GM12865 (cell line): ENCODE results near the gene HABP4.

Experiments used
- DNase-seq: peaks from one replicate; pipeline ENCODE4 v3.0.0; 2010; ENCODE audit warnings: low read depth
- H3K4me3 ChIP-seq: 2 replicates; pipeline ENCODE4 v1.5.1; 2011; ENCODE audit warnings: mild to moderate bottlenecking, low read depth, low read length, control low read depth
- CTCF ChIP-seq: IDR thresholded peaks from 2 replicates; pipeline ENCODE4 v1.5.1; 2011; ENCODE audit warnings: low read length, control low read depth, low read depth, inconsistent platforms; ENCODE audit not compliant: insufficient read depth; ENCODE audit errors: missing control alignments

Gene HABP4

GRCh38 chr9:96417661-96418082 lies 32.3 kb upstream of the HABP4 start:
- H3K4me3 ChIP-seq = peak overlapping the region; percentile 88
- no peak for DNase-seq
- TF ChIP-seq CTCF = no peak

- TF ChIP-seq CTCF = no peak
- DNase-seq = peak; percentile 99
- H3K4me3 ChIP-seq = peak within 1 kb of the TSS; percentile 98
Observed at GRCh38 chr9:96418083-96418919, 31.7 kb upstream of the HABP4 start, which contains the start of gene ZNF367. ZNF367 (minus strand) TSS chr9:96418370; CDS start chr9:96418032, 338 bp downstream.

GRCh38 chr9:96418920-96419690 lies 30.9 kb upstream of the HABP4 start:
- DNase-seq = peak; percentile 88
- H3K4me3 ChIP-seq = peak overlapping the region; percentile 98
- TF ChIP-seq CTCF = no peak

GRCh38 chr9:96419691-96419969 lies 30.3 kb upstream of the HABP4 start:
- H3K4me3 ChIP-seq = peak overlapping the region; percentile 98
- TF ChIP-seq CTCF = no peak
- no peak for DNase-seq

- H3K4me3 ChIP-seq = peak overlapping the region; percentile 98
- TF ChIP-seq CTCF = no peak
- DNase-seq = peak; percentile 70
Observed at GRCh38 chr9:96420468-96421219, 29.3 kb upstream of the HABP4 start.

GRCh38 chr9:96423322-96423984 lies 26.5 kb upstream of the HABP4 start:
- no peak for DNase-seq
- no peak overlapping the region for H3K4me3 ChIP-seq
- no peak for TF ChIP-seq CTCF
